Myocyte (in vitro differentiated cells): ENCODE data around the gene MBD6. TPM values are rescaled to one million over a fixed set of nuclear protein-coding genes. Genes with fewer than 3 reads are reported as not detected.

Source experiments
- DNase-seq: peaks from one replicate; pipeline ENCODE4 v3.0.0-alpha.2; 2012; ENCODE audit warnings: low read depth
- total RNA-seq: library from RNA; depleted of rRNA; stranded (reverse); fragments of >200 nt; gene quantifications from 2 replicates; pipeline ENCODE4 v1.2.3, GENCODE V29; 2014

Gene MBD6
- total RNA-seq, 1 donor from 2014 or later: 8.2 TPM

DNA sequence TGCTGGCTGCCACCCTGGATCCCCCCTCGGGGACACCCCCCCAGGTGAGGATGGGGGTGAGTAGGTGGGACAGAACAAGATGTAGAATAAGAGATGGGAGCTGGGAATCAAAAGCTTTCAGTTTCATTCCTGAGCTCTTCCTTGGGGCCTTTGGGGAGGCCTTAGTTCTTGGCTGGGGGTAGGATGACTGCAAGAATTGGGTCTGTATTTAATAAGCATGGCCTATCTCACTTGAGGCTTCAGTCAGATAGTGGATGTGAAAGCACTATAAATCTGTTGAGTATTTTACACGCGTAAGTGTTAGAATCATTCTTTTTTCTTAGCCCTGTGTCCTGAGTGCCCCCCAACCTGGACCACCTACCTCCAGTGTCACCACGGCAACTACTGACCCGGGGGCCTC lies 4.6 kb downstream of the MBD6 start:
- DNase-seq: no peak

DNA sequence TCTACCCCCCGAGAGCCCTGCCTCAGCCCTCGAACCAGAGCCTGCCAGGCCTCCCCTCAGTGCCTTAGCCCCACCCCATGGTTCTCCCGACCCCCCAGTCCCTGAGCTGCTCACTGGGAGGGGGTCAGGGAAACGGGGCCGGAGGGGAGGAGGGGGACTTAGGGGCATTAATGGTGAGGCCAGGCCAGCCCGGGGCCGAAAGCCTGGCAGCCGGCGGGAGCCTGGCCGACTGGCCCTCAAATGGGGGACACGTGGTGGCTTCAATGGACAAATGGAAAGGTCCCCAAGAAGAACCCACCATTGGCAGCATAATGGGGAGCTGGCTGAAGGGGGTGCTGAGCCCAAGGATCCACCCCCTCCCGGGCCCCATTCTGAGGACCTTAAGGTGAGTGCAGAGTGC lies 5.6 kb downstream of the MBD6 start:
- no peak for DNase-seq

DNA sequence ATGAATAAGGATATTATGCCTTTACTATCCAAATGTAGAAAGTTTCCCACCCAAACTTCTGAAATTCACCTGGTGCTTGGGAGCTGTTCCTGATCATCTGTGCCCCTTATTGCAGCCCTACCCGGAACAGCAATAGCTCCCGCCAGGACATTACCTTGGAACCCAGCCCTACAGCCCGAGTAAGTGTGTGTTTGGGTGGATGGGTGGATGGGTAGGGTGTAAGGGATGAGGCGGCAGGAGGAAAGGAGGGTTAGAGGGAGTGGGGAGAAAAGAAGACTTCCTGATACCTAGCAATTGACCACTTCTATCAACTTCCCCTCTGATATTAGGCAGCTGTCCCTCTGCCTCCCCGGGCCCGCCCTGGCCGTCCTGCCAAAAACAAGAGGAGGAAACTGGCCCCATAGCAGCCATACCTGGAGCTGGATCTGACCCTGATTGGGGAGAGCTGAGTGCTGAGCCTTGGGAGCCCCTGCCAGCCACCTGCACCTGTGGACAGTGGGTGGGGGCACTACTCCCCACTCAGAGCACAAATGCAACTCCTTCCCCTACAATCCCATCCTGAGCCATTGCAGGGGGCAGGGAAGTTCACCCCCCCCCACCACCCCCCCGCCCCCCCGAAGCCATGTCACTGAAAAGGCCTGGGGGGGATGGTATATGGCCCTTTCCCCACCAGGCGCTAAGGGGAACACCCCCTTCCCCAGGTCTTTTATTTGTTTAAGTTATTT lies 6.4 kb downstream of the MBD6 start:
- DNase-seq: no peak

DNA sequence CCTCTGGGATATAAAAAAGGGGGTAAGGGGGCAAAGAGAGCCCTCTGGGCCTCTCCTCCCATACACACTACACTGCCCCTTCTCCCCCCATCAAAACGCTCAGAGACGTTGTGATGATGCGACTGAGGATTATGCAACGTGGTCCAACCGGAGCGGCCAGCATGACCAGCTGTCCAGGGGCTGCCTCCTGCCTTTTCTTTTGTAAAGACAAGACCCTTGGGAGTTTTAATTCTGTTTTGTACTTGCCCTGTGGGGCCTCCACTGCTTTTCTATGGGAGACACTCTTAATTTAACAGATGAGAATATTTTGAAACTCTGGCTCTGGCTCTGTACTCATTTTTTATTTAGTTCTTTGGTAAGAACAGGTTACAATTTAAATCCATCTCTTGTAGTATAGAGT lies 7.2 kb downstream of the MBD6 start:
- peak; percentile 11 for DNase-seq

DNA sequence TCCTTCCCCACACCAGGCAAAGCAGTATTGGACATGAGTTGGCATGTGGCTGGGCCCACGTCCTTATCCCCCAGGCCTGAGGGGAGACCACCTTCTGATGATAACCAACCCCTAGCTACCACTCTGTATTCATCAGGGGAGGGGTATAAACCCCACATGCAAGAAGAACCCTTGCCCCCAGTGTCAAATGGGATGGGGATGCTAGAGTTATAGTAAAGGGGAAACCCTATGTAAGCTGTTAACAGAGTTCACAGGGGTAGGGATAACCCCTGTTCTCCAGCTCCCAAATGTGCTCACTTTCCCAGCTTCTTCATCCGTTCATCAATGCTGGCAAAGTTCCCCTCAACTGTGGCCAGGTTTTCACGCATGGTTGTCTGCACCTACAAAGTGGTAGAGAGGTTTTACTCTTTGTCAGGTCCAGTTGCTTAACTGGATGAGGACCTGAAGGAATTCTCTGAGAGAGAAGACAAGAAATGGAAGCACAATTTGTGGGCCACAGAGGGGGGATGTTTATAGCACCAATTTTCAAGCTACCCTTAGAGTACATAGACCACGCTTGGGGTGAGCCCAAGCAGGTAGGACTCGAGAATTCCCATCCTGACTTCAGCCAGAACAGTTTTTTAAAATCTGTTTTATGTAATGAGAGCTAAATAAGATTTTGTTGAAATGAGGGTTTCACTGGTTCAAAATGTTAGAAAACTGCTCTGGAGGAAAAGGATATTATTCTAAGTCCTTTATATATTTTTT lies 7.9 kb downstream of the MBD6 start:
- no peak for DNase-seq

DNA sequence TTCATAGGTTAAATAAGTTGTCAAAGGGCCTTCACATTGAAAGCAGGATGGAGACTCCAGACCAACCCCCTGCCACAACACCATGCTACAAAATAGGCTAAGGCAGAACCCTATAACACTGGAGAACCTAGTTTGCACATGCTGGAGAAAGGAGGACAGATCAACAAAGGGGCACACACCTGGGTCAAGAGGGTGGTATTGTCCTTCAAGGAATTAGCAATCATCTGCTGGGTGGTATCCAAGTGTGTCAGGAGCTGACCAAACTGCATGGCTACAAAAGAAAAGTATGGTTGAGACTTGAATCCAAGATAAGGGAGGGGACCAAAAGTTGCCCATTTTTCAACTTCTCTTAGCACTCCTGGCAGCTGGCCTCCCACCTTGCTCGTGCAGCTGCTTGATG lies 9.2 kb downstream of the MBD6 start:
- no peak for DNase-seq

DNA sequence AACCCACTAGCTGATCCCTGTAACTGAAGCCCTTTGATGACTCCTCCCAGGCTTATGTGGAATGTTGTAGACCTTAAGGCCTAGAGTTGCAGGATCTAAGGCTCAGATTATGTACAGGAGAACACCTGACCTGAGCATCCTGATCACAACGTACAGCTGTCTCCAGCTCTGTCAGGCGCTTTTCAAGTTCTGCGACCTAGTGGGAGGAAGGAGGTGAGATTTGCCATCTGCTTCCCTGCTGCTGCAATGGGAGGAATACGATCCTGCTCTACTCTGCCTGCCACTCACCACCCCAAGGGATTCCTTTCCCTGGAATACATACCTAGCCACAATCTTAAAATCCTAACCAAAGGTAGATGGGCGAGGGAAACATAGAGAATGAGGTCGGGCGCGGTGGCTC lies 10.5 kb downstream of the MBD6 start:
- DNase-seq: no peak

DNA sequence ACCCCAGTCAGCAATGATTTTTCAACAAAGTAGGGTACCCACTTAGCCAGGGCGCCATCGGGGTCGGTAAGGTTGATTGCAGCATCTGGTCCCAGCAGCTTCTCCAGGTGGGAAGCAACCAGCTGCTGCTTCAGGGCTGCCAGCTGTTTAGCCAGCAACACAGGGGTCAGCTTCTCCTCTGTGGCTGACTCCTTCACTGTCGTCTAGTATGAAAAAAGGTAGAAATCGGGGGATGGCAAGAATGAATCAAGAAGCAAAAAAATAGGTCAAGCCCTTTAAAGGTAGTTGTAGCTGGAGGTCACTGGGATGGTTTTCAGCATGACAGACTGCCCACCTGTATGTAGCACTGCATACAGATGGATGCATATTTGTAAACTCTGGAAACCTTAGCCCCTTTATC lies 11.6 kb downstream of the MBD6 start:
- no peak for DNase-seq

DNA sequence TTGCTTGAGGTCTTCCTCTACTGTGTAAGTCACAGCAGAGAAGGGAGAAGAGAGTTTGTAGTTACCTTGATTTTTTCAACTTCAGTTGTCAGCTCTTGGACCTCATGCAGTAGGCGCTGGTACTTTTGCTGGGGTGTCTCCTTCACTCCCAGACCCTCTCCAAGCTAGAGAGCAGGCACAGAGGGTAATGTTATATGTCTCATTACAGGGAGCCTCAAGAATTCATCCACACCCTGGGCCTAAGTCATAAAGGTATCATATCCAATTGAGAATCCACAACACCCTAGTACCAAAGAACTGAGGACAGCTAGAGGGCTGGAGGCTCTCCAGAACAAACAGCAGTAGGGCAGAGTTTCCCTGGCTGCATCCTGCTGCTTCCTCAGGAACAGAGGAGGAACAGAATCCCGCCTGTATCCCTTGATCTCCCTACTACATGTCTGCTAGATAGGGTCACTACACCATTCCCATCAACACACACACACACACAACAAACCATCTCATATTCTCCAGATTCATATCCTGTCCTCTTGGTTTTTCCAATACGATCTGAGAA lies 12.4 kb downstream of the MBD6 start:
- DNase-seq: no peak

DNA sequence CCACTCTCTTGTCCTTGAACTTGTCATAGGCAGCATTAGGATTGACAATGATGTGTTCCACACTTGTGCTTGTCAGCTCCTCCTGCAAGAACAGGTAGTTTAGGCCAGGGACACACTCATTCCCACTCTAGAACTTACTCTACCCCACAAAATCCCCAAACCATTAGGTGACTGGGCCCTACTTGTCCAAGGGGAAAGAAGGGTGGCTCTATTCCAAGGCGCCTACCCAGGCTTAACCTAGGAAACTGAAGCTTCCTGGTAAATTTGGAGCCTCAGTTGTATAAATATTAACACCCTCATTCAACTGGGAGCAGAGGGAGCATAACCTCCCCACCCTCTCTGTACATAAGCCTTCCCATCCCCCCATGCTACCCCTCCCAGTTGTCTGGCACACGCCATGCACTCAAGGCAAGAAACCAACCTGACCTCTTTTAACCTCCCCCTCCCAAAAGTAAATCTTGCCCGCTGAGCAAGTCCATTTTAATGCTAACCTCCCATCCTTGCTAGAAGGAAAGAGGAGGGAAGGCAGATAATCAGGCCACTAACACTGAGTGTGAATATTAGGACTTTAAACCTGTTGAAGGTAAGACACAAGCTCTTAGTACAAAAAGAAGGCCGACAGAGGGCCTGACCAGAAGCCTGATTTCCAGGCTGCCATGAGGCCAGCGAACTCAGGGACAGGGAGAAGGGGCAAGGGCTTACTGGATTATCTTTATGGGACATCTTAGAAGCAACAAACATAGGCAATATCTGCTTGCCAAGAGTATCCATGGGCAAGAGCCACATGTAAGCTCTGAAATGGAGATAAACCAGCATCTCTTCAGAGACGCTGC lies 13.4 kb downstream of the MBD6 start:
- DNase-seq: no peak

DNA sequence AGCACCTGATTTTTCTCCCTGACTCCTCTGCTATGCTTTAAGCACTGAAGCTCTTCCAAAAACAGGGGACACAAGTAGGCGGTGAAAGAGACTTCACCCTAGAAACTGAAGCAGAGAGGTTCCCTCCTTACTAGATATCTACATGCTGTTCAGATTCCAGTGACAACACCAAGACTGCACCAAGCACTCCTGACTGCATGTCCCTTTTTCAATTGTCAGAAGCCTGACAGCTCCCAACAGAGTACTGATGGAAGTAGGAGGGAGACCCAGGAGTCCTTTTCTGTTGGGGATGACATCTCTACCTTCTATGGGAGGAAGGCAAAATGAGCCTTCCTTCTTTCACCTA lies 13.9 kb downstream of the MBD6 start:
- no peak for DNase-seq

DNA sequence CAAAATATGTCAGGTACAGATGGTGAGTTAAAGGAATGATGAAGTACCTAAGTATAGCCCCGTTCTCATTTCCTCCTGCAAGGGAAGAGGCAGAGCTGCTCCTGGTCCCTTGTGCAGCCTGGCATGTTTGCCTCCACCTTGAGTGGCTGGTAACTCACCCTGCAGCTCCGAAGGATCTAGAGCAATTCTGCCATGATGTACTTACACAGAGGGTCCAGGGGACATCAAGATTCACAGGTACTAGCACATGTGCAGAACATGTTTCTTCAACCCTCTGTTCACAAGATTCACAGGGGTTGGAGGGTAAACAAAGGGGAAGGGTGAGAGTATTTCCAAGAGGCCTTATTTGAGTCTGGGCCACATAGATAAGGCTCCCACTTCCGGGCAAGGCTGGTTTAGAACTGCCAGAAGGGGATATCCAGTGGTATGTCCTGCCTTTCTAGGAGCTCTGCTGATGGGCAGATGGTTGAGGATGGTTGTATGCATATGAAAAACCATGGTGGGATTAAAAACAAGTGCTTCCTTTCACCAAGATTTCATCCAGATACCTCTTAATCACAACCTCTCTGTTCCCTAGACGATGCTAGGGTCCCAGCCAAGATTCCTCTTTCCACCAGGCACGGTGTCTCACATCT lies 16.6 kb downstream of the MBD6 start:
- no peak for DNase-seq

DNA sequence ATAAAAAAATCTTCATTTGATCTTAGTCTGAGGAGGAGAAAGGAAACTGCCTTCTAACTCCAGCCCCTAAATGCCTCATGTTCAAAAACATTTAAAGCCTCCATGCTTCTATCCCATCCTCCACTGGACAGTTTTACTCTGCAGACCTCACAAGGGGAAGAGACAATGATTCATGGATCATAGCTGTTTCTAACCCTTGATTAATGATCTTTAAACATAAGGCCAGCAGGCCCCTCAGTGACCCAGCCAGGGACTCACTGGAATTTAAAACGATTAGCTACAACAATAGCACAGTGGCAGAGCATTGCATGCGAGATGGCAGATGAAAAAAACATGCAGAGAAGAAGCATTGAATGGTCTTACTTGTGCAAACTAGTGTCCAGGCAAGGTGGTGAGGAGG lies 18.4 kb downstream of the MBD6 start:
- DNase-seq: no peak

DNA sequence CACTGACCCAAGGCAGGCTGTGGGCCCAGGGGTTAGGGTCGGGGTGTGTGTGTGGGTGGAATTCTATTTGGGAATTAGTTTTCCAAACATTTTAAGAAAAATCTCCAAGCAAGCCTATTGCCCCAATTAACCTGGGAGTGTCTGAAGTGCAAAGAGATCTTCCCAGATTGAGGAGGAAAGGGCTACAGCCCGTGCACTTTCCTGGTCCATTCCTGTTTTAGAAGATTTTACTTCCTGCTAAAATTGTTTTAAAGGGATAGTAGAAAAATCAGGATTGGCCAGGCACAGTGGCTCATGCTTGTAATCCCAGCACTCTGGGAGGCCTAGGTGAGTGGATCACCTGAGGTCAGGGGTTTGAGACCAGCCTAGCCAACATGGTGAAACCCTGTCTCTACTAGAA lies 19.1 kb downstream of the MBD6 start:
- no peak for DNase-seq

DNA sequence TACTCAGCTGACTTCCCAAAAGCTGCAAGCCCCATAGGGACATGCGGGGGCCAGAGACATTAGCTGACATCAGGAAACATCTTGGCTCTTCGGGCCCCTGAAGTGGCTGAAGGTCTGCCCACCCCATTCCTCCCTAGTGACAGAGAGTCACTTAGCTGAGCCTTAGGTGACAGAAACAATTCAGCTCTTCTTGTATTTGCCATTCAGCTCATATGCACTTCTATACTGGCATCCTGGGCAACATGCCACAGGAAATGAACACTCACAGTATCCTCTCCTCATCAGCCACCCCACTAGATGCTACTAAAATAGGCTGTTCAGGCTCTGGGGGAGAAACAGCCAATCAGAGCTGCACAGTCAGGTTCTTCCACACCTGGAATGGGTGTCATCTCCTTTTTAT lies 21.0 kb downstream of the MBD6 start:
- DNase-seq: no peak

DNA sequence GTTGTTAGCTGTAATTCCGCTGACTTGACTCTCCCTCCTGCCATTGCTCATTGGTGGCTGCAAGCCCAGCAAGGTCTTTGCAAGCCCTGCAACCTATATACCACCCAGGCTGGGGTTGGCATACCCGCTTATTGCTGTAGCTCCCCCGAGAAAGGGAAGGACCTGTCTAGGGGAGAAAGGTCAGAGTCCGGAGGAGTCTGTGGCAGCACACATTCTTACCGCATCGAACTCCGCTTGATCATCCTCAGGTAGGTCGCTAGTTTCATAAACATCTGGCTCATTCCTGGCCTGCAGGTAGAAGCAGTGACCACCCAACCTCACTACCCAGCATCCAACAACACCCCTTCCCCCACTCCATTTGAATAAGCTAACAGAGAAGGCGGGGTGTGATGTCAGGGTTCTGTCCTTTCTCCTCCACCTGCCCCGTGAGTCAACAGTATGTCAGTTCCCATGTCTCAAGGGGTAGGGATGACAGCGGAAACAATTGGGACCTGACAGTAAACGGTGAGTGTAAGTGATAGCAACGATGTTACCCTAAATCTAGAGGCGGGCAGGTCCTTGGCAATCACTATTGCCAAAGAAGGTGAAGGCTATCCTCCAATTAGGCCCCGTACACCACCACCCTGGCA lies 23.3 kb downstream of the MBD6 start:
- no peak for DNase-seq

DNA sequence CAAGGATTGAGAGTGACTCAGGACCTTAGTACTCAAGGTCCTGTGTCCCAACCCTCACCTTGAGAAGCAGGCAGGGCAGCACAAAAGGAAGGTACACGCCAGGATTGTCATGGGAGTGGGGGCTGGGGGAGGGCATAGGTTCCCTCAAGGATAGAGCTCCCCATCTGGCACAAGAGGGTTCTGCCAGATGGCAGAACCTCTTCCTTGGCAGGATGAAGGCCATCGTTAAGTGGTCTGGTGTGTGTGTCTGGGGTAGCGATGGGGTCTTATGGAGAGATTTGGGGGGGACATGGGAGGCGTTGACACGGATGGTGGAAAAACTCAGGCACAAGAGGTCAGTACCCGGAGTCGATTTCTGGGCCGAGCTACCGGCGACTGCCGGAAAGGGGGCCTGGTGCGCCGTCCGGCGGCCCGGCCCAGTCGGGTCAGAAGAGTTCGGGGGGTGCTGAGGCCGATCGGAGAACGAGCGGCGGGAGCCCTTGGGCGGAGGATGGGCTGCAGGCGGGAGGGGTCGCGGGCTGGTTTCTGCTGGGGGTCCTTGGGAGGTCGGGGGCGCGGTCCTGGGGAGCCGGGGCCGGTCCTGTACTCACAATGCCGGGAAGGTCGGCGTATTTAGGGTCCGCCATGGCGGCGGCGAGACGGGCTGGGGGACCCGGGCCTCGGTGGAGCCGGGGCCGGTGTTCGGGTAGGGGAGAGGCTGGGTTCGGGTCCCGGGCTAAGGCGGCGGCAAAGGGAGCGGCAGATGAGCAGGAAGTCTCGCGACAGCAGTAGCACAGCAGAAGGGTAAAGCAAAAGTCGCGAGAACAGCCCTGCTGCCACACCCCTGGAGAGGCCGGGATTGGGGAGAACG lies 24.0 kb downstream of the MBD6 start, which contains the start of gene DCTN2:
DCTN2 (minus strand) TSS at position 755 of the 850 bp plus-strand sequence; CDS start at position 626, 129 bp downstream.
- peak; percentile 99 for DNase-seq

DNA sequence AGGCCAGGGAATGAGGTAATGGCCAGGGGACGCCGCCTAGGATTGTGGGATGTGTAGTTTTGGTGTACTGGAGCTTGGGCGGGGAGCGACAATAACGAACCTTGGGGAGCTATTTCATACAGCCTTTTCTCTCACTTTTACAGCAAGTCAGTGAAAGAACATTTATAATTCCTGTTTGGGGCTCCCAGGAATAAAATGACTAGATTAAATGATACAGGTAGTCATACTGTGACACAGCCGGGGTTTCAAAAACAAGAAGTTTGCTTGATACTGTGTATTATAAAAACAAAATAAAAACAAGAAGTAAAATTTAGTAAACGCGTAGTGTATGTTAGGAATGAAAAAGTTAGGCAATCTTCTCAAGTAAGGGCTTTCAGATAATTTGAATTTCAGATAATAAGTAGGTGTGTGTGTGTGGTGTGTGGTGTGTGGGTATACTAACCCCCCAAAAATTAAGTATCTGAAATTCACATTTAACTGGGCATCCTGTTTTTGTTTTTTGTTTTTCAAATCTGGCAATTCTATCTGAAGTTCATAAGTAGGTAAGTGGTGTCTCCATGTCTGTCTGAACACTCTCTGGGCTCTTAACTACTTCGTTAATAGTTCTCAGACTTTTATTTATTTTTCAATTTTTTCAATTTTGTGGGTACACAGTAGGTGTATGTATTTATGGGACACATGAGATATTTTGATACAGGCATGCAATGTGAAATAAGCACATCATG lies 24.8 kb downstream of the MBD6 start:
- DNase-seq: no peak

DNA sequence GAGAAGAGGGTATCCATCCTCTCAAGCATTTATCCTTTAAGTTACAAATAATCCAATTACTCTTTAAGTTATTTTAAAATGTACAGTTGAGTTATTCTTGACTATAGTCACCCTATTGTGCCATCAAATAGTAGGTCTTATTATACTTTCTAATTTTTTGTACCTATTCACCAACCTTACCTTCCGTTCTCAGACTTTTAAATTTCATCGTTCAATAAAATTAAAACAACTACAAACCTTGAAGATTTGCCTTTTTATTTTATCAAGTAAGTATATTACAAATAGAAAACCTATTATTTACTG lies 25.3 kb downstream of the MBD6 start:
- no peak for DNase-seq
